IPS-NIHi11 (cell line): ENCODE measurements around the gene DNMT3A.

Source experiments
- DNase-seq: peaks from one replicate; pipeline ENCODE4 v3.0.0; 2012; ENCODE audit warnings: mixed read lengths, low spot score

Gene DNMT3A

DNA sequence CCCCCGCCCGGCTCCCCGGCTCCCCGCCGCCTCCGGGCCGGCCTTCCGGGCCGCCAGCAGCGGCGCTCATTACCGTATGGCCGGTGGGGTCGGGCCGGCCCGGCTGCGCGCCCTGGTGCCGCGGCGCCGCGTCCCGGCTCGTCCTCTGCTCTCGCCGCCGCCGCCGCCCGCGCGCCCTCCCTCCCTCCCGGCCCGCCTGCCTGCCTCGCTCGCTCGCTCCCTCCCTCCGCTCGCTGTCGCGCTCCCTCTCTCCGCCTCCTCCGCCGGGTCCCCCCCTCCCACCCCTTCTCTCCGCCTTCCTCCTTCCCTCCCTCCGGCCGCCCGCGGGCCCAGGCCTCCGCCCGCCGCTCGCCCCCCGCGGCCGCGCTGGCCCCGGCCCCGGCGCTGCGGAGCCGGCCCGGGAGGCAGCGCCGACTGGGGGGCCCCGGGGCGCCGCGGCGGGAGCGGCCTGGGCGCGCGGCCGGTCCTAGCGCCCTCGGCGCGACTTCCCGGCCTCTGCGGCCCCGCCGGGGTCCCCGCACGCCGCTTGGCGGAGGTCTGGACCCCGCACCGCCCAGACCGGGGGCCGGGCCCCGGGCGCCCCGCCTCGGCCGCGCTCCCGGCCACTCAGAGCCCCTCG is at the start of gene DNMT3A:
Gene DNMT3A (minus strand): TSS at position 173 of the 619 bp plus-strand sequence. CDS start 27,941 bp downstream, outside the sequence.
- DNase-seq = peak; percentile 82

GRCh38 chr2:25389161-25389560 is 47.4 kb upstream of the DNMT3A start:
- no peak for DNase-seq

DNA sequence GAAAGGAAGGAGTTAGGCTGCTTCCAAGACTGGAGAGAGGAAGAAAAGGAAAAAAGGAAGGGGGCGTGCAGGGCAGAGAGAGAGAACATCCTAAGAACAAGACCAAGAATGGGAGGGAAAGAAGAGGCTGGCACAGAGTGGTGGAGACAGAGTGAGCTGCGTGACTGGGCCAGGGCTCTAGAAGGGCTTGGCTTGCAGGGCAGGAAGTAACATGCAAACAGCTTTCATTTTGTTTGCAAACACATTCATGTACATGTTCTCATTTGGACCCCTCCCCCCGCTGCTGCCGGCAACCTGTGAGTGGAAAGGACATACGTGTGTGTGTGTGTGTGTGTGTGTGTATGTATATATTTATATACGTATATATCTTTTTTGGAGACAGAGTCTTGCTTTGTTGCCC is 46.8 kb upstream of the DNMT3A start:
- no peak for DNase-seq

DNA sequence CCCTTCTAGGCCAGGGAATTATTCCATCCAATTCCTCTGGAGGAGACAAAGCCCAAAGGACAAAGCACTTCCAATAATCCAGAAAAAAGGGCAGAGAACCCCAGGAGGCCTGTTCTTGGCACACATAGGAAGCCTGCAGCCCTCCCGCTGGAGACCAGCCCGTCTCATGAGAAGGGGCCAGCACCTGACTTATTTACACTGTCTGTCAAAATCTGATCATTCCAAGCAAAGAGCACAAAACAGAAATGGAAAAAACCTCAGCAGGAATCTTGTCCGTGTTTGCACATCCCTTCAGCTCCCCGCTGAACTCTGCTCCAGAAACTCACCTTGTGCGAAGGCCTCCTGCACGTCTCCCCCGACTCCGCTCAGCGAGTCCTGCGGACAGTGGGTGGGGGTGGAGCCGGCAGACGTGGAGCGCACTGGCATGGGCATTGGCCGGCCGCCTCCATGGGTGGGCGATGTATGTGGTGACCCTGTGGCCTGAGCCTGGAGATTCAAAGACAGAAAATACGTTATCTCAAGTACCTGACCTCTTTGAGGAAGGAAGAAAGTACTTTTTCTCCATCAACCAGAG is 46.2 kb upstream of the DNMT3A start:
- no peak for DNase-seq

DNA sequence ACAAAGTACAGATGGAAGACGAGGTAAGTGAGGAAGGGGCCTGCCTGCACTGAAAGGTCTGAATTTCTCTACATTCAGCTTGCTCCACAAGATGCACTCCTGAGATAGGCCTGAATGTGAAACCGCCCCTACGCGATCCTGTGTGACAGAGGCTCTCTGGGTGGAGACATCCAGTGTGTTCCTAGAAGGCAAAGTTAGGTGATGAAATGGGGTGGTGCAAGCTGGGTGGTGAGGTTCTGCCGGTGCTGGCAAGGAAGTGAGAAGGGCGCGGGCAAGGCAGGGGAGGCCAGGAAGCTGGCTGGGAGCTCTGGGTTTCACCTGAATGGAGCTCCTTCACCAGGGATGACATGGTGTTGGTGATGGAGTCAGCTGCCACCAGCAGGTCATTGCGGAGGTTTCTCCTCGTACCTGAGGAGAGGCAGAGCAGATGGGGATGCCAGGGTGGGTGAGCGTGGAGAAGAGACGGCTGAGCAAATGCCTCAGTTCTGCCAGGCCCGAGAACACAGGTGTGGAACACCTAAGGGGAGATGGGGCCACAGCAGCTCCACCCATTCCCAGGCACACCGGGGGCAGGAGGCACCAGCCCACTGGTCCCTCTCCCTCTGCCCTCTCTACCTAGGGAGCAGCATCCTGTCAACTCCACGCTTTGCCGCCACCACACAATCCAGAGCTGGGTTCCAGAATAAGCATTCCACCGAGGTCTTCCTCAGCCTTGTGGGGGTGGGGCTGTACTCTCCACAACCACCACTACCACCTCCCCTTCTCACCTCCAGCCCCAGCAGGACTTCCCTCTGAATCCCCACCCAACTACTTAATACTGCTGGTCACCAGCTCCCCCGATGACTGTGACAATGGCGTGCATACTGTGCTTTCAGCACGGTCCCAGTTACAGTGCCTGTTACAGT is 45.5 kb upstream of the DNMT3A start:
- no peak for DNase-seq

GRCh38 chr2:25385910-25386309 is 44.2 kb upstream of the DNMT3A start:
- DNase-seq = no peak

DNA sequence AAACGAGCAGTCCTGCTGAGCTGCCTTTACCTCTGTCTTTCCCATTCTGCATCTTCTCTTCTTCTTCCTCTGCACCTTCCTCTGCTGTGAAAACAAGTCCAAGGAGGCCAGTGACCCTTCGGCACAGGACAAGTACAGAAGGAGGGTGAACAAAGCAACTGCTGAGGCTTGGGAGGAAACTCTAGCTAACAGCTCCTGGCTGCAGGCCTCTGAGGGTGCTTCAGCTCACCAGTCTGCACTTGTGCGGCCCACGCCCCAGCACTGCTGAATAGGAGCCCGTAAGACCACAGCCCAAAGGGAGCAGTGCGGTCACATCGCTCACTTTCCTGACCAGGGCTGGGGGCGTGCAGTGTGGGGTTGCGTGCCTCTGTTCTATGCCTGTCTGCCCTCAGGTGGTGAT is 42.1 kb upstream of the DNMT3A start:
- DNase-seq = no peak

DNA sequence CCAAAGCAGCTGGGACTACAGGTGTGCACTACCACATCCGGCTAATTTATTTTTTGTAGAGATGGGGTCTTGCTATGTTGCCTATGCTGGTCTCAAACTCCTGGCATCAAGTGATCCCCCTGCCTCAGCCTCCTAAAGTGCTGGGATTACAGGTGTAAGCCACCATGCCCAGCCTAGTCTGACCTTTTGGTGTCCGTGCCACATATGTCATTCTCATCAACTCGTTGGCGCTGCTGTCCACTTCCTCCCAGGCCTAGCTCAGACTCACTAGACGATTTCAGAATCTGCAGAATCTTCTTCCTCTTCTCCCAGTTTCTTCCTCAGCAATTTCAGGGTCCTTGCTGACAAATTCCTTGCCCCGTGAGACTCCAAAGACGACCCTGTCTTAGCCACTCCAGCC is 39.8 kb upstream of the DNMT3A start:
- no peak for DNase-seq

GRCh38 chr2:25380586-25381375 is 39.1 kb upstream of the DNMT3A start:
- no peak for DNase-seq

DNA sequence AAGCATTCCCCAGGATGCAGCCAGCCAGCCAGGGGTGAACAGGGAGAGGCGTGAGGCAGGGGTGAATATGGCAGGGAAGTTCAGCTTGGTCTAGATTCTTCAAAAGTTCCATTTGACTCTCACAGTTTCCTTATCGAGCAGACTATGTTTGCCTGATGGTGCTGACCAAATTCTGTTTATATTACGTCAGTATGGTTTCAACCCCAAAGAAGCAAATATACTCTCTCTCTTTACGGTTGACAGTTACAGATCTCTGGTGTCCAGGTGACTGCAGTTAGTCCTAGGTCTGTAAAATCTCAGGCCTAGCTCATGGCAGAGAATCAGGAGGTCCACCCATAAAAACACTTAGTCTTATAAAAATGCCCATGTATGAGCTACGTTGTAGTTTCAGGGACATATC is 38.3 kb upstream of the DNMT3A start:
- no peak for DNase-seq

DNA sequence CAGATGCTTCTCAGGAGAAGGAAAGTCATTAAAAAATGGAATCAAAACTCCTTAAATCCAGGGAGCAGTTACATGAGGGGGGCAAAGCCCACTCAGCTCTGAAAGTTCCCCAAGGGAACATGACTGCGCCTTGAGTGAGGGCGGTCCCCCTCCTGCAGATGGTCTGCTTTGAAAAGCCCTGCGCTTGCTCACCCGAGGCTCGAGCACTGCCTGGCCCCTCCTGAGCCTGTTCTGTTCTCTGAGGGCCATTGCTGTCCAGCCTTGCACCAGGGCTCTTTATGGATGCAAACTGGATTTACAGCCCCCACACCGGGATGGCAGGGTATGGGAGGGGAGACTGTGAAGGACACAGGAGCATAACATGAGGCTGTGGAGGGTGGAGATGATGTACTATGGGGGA is 37.8 kb upstream of the DNMT3A start:
- DNase-seq = no peak

GRCh38 chr2:25378731-25379490 is 37.2 kb upstream of the DNMT3A start:
- DNase-seq = no peak

DNA sequence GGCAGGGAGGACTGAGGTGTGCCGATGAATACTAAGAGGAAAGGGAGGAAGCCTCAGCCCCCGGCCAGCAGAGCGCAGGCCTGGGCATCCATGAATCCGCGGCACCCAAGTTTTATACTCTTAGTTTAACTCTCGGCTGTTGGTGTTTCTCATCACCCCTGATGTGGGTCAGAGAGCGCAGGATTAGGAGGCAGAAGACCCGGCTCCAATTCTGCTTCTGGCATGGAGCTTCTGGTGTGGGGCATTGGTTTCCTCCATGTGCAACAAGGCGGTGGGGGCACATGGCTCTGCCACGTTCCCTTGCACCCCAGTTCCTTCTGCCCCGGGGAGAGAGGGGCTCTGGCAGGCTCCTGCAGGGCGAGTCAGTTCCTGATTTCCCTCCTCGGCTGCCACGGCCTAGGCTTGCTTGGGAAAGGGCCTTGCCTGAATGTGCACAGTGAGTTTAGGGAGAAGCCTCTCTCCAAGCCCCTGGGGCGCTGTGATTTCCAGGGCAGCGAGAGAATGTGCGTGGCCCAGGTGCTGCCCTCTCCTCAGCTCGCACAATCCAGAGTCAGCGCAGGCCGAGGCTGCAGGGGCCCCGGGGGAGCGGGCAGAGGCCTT is 36.2 kb upstream of the DNMT3A start:
- no peak for DNase-seq

DNA sequence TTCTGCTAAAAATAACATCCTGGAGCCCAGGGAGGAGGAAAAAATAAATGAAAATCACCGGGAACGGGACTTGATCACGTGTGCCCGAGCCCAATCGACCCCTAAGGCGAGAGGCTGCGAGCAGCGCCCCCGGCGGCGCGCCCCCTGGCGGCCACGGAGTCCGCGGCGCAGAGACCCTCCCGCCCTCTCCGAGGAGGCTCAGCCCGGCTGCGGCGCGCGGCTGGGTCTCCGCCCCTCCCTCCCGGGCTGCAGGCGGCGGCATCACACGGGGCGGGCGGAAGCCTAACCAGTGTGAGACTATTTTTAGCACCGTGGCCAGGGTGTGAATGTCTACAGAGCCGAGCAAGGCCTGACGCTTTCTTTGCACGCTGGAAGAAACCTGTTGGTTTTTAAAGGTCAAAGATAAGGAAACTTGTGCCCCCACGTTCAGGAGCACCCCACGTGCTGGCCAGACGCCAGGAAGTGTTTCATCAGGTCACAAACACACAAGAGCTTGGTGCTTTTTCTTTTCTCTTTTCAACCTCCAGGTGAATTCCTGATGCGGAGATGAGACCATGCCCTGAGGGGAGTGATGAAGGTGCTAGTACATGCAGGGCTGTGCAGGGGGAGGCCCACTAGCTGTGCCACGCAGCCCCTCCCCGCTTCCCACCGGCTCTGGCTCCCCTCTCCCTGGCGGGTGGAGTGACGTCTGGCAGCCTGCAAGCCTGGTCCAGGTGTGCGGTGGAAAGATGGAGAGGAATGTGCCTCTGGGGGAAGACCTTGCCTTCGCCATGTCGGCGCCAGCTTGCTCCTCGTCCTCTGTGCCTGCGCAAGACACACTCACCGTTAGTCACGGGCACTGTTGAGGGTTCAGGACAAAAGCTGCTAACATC is 35.3 kb upstream of the DNMT3A start:
- DNase-seq = peak; percentile 98

GRCh38 chr2:25375989-25376545 is 34.3 kb upstream of the DNMT3A start:
- DNase-seq = no peak

DNA sequence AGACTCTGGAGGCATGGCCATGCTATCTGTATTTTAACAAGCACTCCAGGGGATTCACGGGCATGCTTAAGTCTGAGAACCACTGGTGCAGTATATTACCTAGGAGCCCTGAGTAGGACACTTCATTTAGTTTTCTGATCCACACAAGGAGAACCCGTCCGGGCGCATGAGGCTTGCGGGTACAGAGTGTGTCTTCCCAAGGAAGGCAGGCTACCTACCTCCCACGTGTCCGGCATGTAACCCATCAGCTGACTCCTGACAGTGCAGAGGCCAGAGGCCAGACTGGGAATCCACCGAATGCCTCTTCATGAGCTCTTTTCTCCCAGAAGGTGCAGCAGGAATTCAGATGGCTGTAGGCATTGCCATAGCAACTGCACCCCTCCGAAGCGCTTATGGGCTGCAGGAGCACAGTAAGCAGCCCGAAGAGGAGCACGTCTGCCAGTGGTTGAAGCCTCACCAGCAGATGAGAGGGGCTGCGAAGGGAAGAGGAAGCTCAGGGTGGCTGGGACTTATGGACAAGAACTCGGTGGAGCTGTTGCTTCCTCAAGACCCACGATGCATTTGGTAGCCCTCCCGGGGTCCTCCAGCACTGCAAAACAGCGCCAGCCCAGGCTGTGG is 33.8 kb upstream of the DNMT3A start:
- DNase-seq = no peak

- DNase-seq = no peak
Measured at GRCh38 chr2:25374827-25375226, 33.1 kb upstream of the DNMT3A start.

GRCh38 chr2:25374411-25374810 is 32.7 kb upstream of the DNMT3A start:
- DNase-seq = no peak

DNA sequence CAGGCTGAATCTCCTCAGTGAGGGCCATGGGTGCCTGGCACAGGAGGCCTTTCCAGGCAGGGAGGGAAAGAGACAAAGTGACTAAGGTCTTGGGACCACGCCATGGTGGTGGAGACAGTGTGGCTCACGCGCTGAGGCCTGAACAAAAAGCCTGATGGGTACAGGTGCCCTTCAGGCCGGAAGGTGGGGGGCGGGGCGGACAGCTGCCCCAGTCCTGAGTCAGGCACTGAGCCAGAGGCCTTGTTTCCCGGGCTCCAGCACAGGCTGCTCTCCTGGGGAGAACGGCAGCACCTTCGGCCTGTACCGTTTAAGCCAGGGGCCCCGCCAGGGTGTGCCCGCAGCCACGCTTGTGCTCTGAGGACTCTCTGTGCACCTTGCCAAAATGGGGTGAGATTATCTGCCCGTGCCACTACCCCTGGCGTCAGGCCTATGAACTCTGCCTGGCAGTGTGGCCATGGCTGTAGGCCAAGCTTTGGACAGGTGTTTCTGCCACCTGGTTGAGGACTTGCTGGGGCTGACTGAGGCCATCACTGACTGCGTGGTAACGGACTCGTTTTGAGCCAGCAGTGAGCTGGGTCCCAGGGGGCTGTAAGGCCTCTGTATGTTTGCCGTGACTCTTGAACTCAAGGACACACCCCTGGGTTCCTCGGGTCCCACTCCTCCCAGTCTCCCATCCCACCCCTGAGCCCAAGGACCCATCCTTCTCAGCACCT is 31.7 kb upstream of the DNMT3A start:
- no peak for DNase-seq
